GM19035 (cell line): ENCODE results near the gene TBC1D4.
A peak's percentile ranks its signal among the peaks of the same experiment; 100 is the strongest.

Experiments
- ATAC-seq: cut with Tn5 transposase; IDR thresholded peaks from one replicate; pipeline ENCODE4 v1.9.1; 2021; ENCODE audit not compliant: unreplicated experiment

Gene TBC1D4, protein sequence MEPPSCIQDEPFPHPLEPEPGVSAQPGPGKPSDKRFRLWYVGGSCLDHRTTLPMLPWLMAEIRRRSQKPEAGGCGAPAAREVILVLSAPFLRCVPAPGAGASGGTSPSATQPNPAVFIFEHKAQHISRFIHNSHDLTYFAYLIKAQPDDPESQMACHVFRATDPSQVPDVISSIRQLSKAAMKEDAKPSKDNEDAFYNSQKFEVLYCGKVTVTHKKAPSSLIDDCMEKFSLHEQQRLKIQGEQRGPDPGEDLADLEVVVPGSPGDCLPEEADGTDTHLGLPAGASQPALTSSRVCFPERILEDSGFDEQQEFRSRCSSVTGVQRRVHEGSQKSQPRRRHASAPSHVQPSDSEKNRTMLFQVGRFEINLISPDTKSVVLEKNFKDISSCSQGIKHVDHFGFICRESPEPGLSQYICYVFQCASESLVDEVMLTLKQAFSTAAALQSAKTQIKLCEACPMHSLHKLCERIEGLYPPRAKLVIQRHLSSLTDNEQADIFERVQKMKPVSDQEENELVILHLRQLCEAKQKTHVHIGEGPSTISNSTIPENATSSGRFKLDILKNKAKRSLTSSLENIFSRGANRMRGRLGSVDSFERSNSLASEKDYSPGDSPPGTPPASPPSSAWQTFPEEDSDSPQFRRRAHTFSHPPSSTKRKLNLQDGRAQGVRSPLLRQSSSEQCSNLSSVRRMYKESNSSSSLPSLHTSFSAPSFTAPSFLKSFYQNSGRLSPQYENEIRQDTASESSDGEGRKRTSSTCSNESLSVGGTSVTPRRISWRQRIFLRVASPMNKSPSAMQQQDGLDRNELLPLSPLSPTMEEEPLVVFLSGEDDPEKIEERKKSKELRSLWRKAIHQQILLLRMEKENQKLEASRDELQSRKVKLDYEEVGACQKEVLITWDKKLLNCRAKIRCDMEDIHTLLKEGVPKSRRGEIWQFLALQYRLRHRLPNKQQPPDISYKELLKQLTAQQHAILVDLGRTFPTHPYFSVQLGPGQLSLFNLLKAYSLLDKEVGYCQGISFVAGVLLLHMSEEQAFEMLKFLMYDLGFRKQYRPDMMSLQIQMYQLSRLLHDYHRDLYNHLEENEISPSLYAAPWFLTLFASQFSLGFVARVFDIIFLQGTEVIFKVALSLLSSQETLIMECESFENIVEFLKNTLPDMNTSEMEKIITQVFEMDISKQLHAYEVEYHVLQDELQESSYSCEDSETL (N-terminal part only)

DNA sequence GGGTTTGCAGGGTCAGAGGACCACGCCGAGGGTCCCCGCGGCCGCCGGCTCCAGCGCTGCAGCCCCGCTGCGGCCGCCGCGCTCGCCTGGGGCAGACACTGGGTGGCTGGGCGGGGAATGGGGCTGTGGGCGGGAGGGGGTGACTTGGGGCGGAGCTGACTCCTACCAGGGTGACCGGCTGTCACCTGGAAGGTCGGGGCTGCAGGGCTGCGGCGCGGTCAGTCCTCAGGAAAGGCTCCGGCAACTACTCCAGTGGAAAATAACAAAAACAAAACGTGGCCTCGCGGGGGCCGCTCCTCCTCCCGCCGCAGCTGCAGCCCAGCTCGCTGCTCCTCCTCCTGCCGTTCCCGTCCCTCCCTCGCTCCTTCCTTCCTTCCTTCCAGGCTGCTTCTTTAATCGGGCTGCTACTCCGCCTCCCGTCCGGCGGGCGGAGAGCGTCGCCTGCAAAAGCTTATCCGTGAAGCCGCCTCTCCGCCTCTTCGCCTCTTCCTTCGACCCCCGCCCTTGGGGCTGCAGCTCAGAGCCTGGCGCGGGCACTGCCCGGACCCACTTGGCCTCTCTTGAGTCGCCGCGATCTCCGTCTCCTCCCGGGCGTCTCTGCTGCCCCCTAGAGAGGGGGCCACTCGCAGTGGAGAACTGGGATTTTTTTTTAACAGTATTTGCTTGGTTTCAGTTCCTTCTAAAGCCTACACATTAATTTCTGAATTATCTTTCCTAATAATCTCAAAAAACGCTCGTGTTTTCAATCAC is at the start of gene TBC1D4:
Gene TBC1D4, minus strand, starts transcription at position 100 of the 750 bp plus-strand sequence. CDS start 402 bp downstream, outside the sequence.
- ATAC-seq = peak; percentile 75

GRCh38 chr13:75530549-75530961 is 48.6 kb upstream of the TBC1D4 start:
- no peak for ATAC-seq

- ATAC-seq = no peak
These were observed 40.0 kb upstream of the TBC1D4 start for GRCh38 chr13:75521956-75522355.

DNA sequence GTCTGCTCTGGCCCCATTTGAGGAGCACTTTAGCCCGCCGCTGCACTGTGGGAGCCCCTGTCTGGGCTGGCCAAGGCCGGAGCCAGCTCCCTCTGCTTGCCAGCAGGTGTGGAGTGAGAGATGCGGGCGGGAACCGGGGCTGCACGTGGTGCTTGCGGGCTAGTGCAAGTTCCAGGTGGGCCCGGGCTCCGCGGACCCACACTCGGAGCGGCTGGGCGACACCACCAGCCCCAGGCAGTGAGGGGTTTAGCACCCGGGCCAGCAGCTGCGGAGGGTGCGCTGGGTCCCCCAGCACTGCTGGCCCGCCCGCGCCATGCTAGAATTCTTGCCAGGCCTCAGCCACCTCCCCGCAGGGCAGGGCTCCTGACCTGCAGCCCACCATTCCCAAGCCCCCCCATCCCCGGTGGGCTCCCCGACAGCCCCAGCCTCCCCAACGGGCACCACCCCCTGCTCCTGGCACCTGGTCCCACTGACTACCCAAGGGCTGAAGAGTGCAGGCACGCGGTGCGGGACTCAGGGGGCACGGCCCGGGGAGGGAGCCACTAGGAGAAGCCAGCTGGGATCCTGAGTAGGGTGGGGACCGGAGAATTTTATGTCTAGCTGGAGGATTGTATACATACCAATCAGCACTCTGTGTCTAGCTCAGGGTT is 36.6 kb upstream of the TBC1D4 start:
- ATAC-seq = no peak

- no peak for ATAC-seq
These were observed 32.4 kb upstream of the TBC1D4 start for GRCh38 chr13:75514080-75514995.

DNA sequence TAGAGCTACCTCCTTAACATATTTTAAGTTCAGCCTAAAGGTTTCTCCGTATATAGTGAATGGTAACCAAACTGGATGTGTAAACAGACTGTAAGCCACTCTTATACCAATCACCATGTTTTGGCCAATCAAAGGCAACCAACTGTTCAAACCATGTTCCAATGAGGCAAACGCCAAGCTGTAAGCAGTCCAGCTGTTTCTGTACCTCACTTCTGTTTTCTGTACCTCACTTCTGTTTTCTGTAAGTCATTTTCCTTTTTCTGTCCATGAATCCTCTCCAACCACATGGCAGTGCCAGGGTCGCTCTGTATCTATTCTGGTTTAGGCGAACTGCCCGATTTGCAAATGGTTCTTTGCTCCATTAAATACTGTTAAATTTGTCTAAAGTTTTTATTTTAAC is 31.3 kb upstream of the TBC1D4 start:
- ATAC-seq = no peak

- peak; percentile 87 for ATAC-seq
These were observed 30.3 kb upstream of the TBC1D4 start for GRCh38 chr13:75512253-75512652.

DNA sequence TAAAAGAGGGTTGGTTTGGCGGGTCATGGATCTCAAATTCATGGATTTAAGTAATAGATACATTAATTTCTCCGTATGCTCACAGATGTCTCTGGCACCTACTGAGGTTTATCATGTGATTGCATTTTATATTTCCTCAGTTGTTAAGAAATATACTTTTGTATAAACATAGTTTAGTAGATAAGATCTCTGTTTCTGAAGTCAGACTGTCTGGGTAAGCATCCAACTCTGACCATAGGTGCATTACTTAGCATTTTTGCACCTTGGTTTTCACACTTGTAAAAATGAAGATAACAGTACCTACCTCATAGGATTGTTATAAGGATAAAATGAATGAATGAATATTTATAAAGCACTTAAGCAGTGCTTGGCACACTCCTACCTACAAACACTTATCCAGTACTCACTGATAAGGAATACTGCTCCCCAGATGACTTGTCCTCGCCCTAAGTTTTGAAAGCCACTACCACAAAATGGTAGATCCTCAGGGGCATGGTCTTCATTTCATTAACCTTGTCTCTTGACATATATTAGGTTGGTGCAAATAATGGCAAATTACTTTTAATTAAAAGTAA is 29.2 kb upstream of the TBC1D4 start:
- no peak for ATAC-seq

- ATAC-seq = no peak
These were observed 26.1 kb upstream of the TBC1D4 start for GRCh38 chr13:75508002-75508548.

GRCh38 chr13:75507027-75508001 is 25.3 kb upstream of the TBC1D4 start:
- no peak for ATAC-seq

DNA sequence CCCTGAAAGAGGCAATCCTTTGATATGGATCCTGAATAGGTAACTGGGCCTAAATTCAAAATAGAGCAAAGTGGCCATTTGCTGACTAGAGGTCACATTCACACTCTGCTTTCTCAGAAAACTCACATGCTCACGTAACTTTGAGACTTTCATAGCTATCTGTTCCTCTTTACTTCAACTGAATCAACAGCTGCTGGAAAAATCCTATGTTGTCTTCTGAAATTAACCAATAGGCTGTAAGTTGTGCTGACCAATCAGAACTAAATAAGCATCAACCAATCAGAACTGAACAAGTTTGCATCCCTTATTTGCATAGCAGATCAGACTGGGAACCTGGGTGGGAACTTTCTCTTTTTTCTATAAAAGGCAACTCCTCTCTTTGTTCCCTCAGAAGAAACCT is 24.0 kb upstream of the TBC1D4 start:
- ATAC-seq = no peak

DNA sequence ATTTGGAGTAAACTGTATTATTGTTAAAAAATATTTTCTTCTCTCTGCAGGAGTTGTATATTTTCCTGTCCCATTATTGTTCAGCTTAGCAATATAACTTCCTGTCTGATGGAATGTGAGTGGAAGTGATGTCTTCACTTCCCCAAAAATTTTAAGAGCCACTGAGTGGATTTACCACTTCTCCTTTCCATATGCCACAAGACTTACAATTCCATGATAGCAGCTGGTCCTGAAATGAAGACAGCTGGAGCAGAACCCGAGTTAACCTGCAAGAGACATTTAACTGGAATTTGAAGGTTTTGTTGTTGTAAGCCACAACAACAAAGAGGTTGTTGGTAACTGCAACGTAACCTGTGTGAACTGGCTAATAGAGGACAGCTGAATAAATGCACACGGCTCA is 23.4 kb upstream of the TBC1D4 start:
- ATAC-seq = no peak

GRCh38 chr13:75495938-75496337 is 14.0 kb upstream of the TBC1D4 start:
- ATAC-seq = no peak

DNA sequence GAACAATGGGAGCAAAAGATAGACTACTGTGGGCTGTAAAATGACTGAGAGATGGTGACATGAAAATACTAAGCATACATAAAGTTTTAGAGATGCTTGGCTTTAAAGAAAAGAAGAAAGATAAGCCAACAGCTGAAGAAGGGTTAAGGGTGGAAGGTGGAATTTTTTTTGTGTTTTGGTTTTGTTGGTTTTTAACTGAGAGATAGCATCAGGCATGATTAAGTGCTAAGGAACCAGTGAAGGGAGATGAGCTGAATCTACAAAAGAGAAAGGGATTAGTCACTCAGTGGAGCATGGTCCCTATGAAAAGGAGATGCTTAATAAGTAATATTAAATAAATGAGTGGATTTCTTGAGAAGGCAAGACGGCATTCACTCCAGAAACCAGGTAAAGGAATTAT is 12.5 kb upstream of the TBC1D4 start:
- no peak for ATAC-seq

GRCh38 chr13:75493156-75493555 is 11.2 kb upstream of the TBC1D4 start:
- ATAC-seq = no peak

- ATAC-seq = no peak
These were observed 10.4 kb upstream of the TBC1D4 start for GRCh38 chr13:75492389-75492788.

GRCh38 chr13:75491376-75491775 is 9.4 kb upstream of the TBC1D4 start:
- no peak for ATAC-seq
